Measurements from ENCODE around the gene SLC27A5. TPM values are rescaled to one million over a fixed set of nuclear protein-coding genes. Genes with fewer than 3 reads are reported as not detected.
"Not testable (repeated sequence)": the region's sequence is repeated elsewhere in the genome, so short reads cannot be mapped to it uniquely, and the experiment has no call there.

The SLC27A5 gene
- total RNA-seq, 1 donor from 2014 or later, result 14.8 TPM

GRCh38 chr19:58550362-58551122 lies 38.8 kb upstream of the SLC27A5 start:
- no peak for DNase-seq (ENCODE audit: low read depth, low spot score)

GRCh38 chr19:58549664-58550361 lies 38.0 kb upstream of the SLC27A5 start:
- no peak for DNase-seq (ENCODE audit: low read depth, low spot score)

GRCh38 chr19:58548859-58549663 lies 37.3 kb upstream of the SLC27A5 start:
- DNase-seq (ENCODE audit: low read depth, low spot score), result no peak

GRCh38 chr19:58547323-58548312 lies 35.8 kb upstream of the SLC27A5 start:
- DNase-seq (ENCODE audit: low read depth, low spot score), result no peak

- no peak for DNase-seq (ENCODE audit: low read depth, low spot score)
Measured at GRCh38 chr19:58546019-58546530, 34.3 kb upstream of the SLC27A5 start.

- no peak for DNase-seq (ENCODE audit: low read depth, low spot score)
Measured at GRCh38 chr19:58545286-58546018, 33.7 kb upstream of the SLC27A5 start.

GRCh38 chr19:58544591-58545285 lies 32.9 kb upstream of the SLC27A5 start:
- no peak for DNase-seq (ENCODE audit: low read depth, low spot score)

GRCh38 chr19:58543826-58544590 lies 32.2 kb upstream of the SLC27A5 start, which contains the start of gene TRIM28:
TRIM28 (plus strand) TSS chr19:58544064; CDS start chr19:58544758, 694 bp downstream.
- peak; percentile 93 for DNase-seq (ENCODE audit: low read depth, low spot score)

GRCh38 chr19:58542641-58543372 lies 31.0 kb upstream of the SLC27A5 start:
- not testable (repeated sequence) for DNase-seq (ENCODE audit: low read depth, low spot score)

GRCh38 chr19:58539169-58539559 lies 27.4 kb upstream of the SLC27A5 start:
- not testable (repeated sequence) for DNase-seq (ENCODE audit: low read depth, low spot score)

- peak; percentile 15 for DNase-seq (ENCODE audit: low read depth, low spot score)
Measured at GRCh38 chr19:58538257-58539168, 26.7 kb upstream of the SLC27A5 start.

GRCh38 chr19:58536852-58537798 lies 25.3 kb upstream of the SLC27A5 start:
- no peak for DNase-seq (ENCODE audit: low read depth, low spot score)

- no peak for DNase-seq (ENCODE audit: low read depth, low spot score)
Measured at GRCh38 chr19:58535857-58536256, 24.1 kb upstream of the SLC27A5 start.

- no peak for DNase-seq (ENCODE audit: low read depth, low spot score)
Measured at GRCh38 chr19:58531034-58531840, 19.4 kb upstream of the SLC27A5 start.

- no peak for DNase-seq (ENCODE audit: low read depth, low spot score)
Measured at GRCh38 chr19:58529405-58529804, 17.6 kb upstream of the SLC27A5 start.

All from pulmonary artery endothelial cell (primary cell).